HEK293T (cell line): ENCODE measurements around the gene CD300LD.

Experiments used
- CTBP1 ChIP-seq: fragments of 450-650 bp; IDR thresholded peaks from 2 replicates; pipeline ENCODE4 v1.6.1; 2016; ENCODE audit warnings: borderline replicate concordance
- ELF4 ChIP-seq: fragments of 450-650 bp; IDR thresholded peaks from 2 replicates; pipeline ENCODE4 v1.6.1; 2017; ENCODE audit warnings: antibody characterized with exemption
- FOXK2 ChIP-seq: fragments of 450-650 bp; IDR thresholded peaks from 2 replicates; pipeline ENCODE4 v1.6.1; 2016; ENCODE audit warnings: mild to moderate bottlenecking
- FOXM1 ChIP-seq: fragments of 450-650 bp; IDR thresholded peaks from 2 replicates; pipeline ENCODE4 v1.6.1; 2017; ENCODE audit warnings: mild to moderate bottlenecking, borderline replicate concordance
- HDGF ChIP-seq: fragments of 450-650 bp; IDR thresholded peaks from 2 replicates; pipeline ENCODE4 v1.6.1; 2017; ENCODE audit warnings: antibody characterized with exemption, borderline replicate concordance
- L3MBTL2 ChIP-seq: fragments of 450-650 bp; conservative IDR thresholded peaks from 2 replicates; pipeline ENCODE4 v1.6.1; 2016; ENCODE audit warnings: mild to moderate bottlenecking
- PKNOX1 ChIP-seq: fragments of 450-650 bp; IDR thresholded peaks from 2 replicates; pipeline ENCODE4 v1.6.1; 2016
- SP1 ChIP-seq: fragments of 450-650 bp; IDR thresholded peaks from 2 replicates; pipeline ENCODE4 v1.6.1; 2017
- SUZ12 ChIP-seq: fragments of 450-650 bp; IDR thresholded peaks from 2 replicates; pipeline ENCODE4 v1.6.1; 2016; ENCODE audit warnings: mild to moderate bottlenecking
- TARDBP ChIP-seq: fragments of 450-650 bp; IDR thresholded peaks from 2 replicates; pipeline ENCODE4 v1.6.1; 2016

DNA sequence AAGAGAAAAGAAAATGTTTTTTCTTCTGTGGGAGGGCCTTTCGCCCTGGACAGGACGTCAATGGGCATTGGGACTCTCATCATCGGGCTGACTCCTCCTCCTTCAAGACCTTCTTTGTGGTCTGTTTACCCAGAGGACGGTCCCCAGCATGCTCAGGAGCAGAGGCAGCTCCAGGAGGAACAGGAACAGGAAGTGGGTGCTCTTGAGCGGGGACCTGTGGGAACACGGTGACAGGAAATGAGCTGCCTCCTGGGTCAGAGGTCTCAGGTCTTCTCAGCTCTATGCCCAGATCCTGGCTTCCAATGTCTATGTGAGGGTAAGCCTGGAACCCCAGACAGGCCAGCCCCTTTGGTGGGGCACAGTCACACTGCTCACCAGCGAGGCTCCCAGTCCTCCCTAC is 12.2 kb downstream of the CD300LD start:
- TF ChIP-seq SP1 (no peak), PKNOX1 (no peak), ELF4 (no peak), HDGF (no peak), L3MBTL2 (no peak), TARDBP (no peak), SUZ12 (no peak), FOXK2 (no peak), FOXM1 (no peak), CTBP1 (no peak)
